NOMO-1 (cell line): ENCODE data around the gene CYLC1.

Experiments
- DNase-seq, 2 experiments: peaks; one replicate each; lab custom pipeline; 2025; ENCODE audit not compliant: unreplicated experiment in 2 of 2; lab: John Stamatoyannopoulos, UW

CYLC1 gene, protein sequence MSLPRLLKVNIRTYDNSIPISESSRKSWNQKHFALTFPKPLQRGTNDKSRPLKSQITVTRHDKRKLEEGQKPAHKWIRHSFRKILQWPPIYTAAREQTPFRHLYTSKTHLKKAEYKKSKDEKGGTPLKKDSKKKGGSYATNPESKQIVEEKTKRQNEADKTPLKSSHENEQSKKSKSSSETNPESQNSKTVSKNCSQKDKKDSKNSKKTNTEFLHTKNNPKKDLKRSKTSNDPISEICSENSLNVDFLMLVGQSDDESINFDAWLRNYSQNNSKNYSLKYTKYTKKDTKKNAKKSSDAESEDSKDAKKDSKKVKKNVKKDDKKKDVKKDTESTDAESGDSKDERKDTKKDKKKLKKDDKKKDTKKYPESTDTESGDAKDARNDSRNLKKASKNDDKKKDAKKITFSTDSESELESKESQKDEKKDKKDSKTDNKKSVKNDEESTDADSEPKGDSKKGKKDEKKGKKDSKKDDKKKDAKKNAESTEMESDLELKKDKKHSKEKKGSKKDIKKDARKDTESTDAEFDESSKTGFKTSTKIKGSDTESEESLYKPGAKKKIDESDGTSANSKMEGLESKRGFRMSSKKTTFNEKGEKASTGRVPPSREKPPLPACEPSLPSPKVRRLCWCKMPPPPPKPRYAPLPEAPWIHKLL

DNA sequence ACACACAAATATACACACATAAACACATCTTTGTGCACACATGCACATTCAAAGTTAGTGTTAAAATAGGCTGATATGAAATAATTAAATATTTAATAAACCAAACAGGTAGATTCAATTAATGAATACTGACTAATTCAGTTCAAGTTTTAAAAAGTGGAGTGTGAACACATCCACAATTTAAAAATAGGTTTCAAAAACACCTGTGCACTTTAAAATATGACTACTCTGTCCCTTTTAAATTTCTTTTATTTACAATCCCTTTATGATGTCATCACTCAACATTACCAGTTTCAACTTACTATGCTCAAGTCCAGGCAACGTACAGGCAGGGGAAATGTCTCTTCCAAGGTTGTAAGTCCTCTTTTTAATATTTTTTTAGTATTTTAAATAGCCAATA, at the start of gene CYLC1:
CYLC1 (plus strand) TSS at position 301 of the 400 bp plus-strand sequence; CDS start at position 338, 37 bp downstream.
- no peak for DNase-seq

GRCh38 chrX:83819304-83819703, 41.6 kb upstream of the CYLC1 start:
- no peak for DNase-seq

GRCh38 chrX:83829874-83830273, 31.1 kb upstream of the CYLC1 start:
- peak; percentile 54 to 72 for DNase-seq

GRCh38 chrX:83845397-83845796, 15.5 kb upstream of the CYLC1 start:
- peak; percentile 14 to 34 for DNase-seq

DNA sequence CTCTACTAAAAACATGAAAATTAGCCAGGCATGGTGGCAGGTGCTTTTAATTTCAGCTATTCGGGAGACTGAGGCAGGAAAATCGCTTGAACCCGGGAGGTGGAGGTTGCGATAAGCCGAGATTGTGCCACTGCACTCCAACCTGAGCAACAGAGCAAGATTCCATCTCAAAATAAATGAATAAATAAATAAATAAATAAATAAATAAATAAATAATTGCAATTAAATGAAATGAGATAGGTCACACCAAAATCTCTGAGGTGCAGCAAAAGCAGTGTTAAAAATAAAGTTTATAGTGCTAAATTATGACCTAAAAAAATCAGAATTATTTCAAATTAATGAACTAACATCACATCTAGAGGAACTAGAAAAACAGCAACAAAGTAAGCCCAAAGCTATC, 13.6 kb upstream of the CYLC1 start:
- no peak for DNase-seq

DNA sequence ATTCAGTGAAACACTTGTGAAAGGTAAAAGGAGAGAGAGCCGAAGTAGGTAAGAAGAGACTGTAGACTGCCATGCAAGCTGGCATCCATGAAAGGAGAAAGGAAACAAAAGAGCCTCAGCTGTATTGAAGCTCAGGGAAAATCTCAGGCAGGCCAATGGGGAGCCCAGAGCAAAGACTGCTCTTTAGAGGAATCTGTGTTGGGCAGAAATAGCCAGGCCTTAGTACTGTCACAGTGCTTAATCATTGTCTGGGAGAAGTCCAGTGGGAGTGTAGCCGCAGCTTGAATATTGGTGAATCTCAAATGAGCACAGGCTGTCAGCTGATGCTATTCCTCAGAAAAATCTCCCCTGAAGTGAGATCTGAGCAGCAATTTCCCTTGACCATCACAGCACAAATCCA, 27.6 kb downstream of the CYLC1 start:
- DNase-seq = no peak

- DNase-seq = no peak
These were observed 31.5 kb downstream of the CYLC1 start for GRCh38 chrX:83892433-83892832.

DNA sequence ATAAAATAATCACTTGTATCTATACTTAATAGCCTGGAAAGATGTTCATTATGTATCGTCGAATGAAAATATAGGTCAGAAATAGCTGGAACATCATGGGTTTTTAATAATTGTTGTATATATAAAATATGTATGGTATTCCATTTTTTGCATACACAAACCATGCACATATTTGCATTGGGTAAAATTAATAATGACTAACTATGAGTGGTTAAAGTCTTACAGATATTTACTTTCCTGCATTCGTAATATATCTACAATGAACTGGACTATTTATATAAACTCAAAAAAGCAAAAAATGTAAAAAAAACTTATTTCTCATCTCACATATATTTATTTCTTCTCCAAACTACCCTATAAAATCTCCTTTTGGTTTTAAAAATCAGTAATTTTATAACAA, 46.0 kb downstream of the CYLC1 start:
- no peak for DNase-seq

DNA sequence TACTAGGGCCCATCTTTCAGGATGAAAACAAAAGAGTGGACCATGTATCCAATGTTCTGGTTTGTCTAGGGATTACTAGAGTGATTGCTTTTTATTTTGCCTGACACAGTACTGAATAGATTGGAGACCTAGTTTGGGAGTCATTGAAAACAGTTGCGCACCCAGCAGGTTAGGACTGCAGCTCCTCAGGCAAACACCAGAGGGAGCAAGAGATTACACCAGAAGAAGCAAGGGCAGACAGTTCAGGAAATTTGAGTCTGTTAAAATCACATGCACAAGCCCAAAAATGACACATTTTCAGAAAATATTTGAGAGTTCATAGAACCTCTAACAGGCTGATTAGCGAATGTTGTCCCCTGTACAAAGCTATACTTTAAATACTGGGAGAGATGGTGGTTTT, 55.6 kb downstream of the CYLC1 start:
- peak; percentile 2 to 11 for DNase-seq

- no peak for DNase-seq
These were observed 73.3 kb downstream of the CYLC1 start for GRCh38 chrX:83934220-83934619.
